Activated CD4-positive, alpha-beta T cell treated with anti-CD3 and anti-CD28 coated beads for 36 hours (primary cell): ENCODE measurements around the gene TK2. TPM values are rescaled to one million over a fixed set of nuclear protein-coding genes. Genes with fewer than 3 reads are reported as not detected.

Experiments
- ATAC-seq: fragments of 200-7000 bp; cut with Tn5 transposase; one replicate; pipeline ENCODE4 v1.10.0; 2021; ENCODE audit warnings: mild to moderate bottlenecking, moderate library complexity
- CTCF ChIA-PET: fragments of 350-600 bp; sonication (Branson Sonifier 250); formaldehyde crosslinking; loops from one replicate; lab custom pipeline; 2021; ENCODE audit warnings: antibody characterized with exemption; lab: Charles Lee
- POLR2A ChIA-PET: fragments of 350-600 bp; sonication (Branson Sonifier 250); formaldehyde crosslinking; loops from one replicate; lab custom pipeline; 2021; ENCODE audit warnings: antibody characterized with exemption, inconsistent platforms; lab: Charles Lee
- DNase-seq: peaks from one replicate; pipeline ENCODE4 v3.0.0-alpha.2; 2020
- H3K27ac Mint-ChIP-seq: one replicate; pipeline ENCODE4 v1.8.0; 2021; ENCODE audit warnings: mixed read lengths
- H3K27me3 Mint-ChIP-seq: one replicate; pipeline ENCODE4 v1.8.0; 2021; ENCODE audit warnings: mixed read lengths
- H3K36me3 Mint-ChIP-seq: one replicate; pipeline ENCODE4 v1.8.0; 2021; ENCODE audit warnings: low read depth, mixed read lengths
- H3K4me1 Mint-ChIP-seq: one replicate; pipeline ENCODE4 v1.8.0; 2021; ENCODE audit warnings: mixed read lengths
- H3K4me3 Mint-ChIP-seq: one replicate; pipeline ENCODE4 v1.8.0; 2021; ENCODE audit warnings: mild to moderate bottlenecking, moderate library complexity, mixed read lengths
- H3K9me3 Mint-ChIP-seq: one replicate; pipeline ENCODE4 v1.8.0; 2021; ENCODE audit warnings: low read depth, mixed read lengths
- intact Hi-C, 2 experiments: fragments of 100-400 bp; cut with DNase I in 1 of 2; cut with micrococcal nuclease in 1 of 2; formaldehyde crosslinking; loops; one replicate each; pipeline versions ENCODE4 v1.14.2 to v1.15.1; 2022 to 2024; cut with DNase I, micrococcal nuclease
- total RNA-seq, 2 experiments: library from RNA; stranded (reverse); gene quantifications; one replicate each; pipeline ENCODE4 v1.2.3, GENCODE V29; 2021

Gene TK2
- total RNA-seq, 2 experiments from 2014 or later: 3.8 to 6.4 TPM

DNA sequence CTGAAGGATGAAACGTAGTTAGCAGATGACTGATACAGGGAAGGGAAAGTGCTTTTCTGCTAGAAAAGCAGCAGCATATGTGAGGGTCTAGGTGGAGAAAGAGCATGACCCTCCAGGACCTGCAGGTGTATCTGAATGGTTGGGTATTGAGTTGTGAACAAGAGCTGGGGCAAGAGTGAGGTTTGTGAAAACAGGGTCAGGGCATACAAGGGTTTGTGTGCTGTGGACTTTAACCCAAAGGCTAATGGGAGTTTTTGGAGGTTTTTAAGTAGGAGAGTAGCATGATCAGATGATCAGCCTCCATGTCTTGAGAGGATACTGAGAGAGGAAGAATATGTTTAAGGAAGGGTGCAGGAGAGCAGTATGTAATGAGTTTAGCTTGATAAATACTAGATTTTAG, 10.2 kb upstream of the TK2 start:
- H3K4me3 Mint-ChIP-seq: no peak overlapping the region
- intact Hi-C loops: no loop called here
- H3K36me3 Mint-ChIP-seq: peaks cover 48% of the 10 kb centered on the region
- ATAC-seq (no peak), DNase-seq (no peak)
- H3K27ac Mint-ChIP-seq: peak overlapping the region; percentile 12
- H3K4me1 Mint-ChIP-seq: peaks cover 76% of the 10 kb centered on the region
- no peaks in the 10 kb centered on the region for H3K27me3 Mint-ChIP-seq
- CTCF ChIA-PET: interaction anchor here (0.6 to 1.1 kb wide), 3 partner anchors 17 to 47 kb away, joined by 3 read pairs; no protein-coding TSS in a partner anchor
- no peaks in the 10 kb centered on the region for H3K9me3 Mint-ChIP-seq
- POLR2A ChIA-PET: no interaction called here

DNA sequence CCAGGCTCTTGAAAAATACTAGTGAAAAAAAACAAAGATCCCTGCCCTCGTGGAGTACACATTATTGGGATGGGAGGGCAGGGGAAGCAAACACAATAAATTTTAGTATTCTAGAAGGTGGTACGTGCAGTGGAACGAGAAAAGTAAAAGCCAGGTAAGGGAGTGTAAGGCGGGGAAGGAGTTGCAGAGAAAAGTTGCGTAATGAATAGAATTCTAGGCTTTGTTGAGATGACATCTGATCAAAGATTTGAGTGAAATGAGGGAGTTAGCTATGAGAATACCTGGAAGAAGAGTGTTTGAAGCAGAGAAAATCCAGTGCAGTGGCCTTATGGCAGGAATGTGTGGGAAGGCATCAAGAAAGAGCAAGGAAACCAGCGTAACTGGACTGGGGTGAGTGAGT, 4.6 kb upstream of the TK2 start:
- no peak for DNase-seq
- Mint-ChIP-seq H3K27ac (peak overlapping the region; percentile 94), H3K36me3 (peaks cover 47% of the 10 kb centered on the region), H3K9me3 (no peaks in the 10 kb centered on the region), H3K4me3 (peak overlapping the region; percentile 97), H3K27me3 (no peaks in the 10 kb centered on the region), H3K4me1 (peaks cover 70% of the 10 kb centered on the region)
- ChIA-PET CTCF (interaction anchor here (0.8 to 6.5 kb wide), 7 partner anchors 8 to 318 kb away, joined by 3 to 41 read pairs (median 4); partner anchors contain the start of gene CMTM3), POLR2A (no interaction called here)
- no peak for ATAC-seq
- intact Hi-C loops: loop anchor here in 1 of 2 experiments (5.0 kb wide), 1 partner anchor 198 kb away; the partner anchor contains the start of gene DYNC1LI2

DNA sequence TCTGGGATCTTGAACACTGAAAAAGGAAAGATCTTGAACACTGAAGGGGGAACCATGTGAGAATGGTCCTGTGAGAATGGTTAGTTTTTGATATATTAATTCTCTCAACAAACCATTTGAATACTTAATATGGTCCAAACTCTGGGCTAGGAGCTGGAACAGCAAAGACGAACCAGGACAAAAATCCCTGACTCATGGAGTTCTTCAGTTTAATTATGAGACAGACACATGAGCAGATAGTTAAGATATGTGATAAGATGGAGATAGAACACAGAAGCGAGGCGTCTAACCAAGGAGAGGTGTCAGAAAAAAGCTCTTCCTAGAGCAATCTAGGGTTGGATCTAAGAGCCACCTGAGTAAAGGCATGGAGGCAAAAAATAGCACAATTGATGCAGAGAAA, 4.1 kb upstream of the TK2 start:
- H3K4me3 Mint-ChIP-seq: peak overlapping the region; percentile 97
- no peaks in the 10 kb centered on the region for H3K27me3 Mint-ChIP-seq
- intact Hi-C loops: loop anchor here in 1 of 2 experiments (5.0 kb wide), 1 partner anchor 198 kb away; the partner anchor contains the start of gene DYNC1LI2

DNA sequence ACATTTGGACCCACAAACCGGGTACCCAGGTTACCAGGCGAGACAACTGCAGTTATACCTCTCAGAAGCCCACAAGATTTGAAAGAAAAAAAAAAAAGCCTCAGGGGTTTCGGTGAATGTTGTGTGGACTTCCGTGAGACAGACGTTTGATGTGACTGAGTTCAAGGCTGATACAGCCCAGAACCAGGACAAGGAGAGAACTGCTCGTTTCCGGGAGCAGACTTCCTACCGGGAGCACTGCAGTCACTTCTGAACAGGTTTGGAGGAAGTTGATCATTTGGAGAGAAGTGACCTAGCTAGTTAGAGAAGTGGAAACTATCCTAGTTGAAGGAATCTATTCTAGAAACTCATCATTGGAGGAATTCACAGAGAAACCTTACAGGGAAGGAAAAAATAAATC, 3.3 kb upstream of the TK2 start:
- ChIA-PET POLR2A (interaction anchor here (1.6 kb wide), 1 partner anchor 11 kb away, joined by 8 read pairs; no protein-coding TSS in a partner anchor), CTCF (interaction anchor here (1.0 to 7.2 kb wide), 9 partner anchors 10 to 147 kb away, joined by 3 to 59 read pairs (median 4); partner anchors contain the start of gene CMTM3)
- peaks cover 44% of the 10 kb centered on the region for H3K36me3 Mint-ChIP-seq
- H3K27ac Mint-ChIP-seq: peak overlapping the region; percentile 94
- peak overlapping the region; percentile 97 for H3K4me3 Mint-ChIP-seq
- intact Hi-C loops: loop anchor here (2.0 to 5.0 kb wide), 5 partner anchors 52 to 278 kb away; partner anchors contain the start of genes CMTM3 (in 1 of the 2), CMTM4 (in 1 of the 2), DYNC1LI2 (in 1 of the 2) and NAE1 (in 1 of the 2)
- DNase-seq (no peak), ATAC-seq (no peak)
- H3K27me3 Mint-ChIP-seq: no peaks in the 10 kb centered on the region
- no peaks in the 10 kb centered on the region for H3K9me3 Mint-ChIP-seq
- H3K4me1 Mint-ChIP-seq: peaks cover 73% of the 10 kb centered on the region

More for the DNA sequence above, 4.1 kb upstream of the TK2 start:
- Mint-ChIP-seq H3K36me3 (peaks cover 47% of the 10 kb centered on the region), H3K27ac (peak overlapping the region; percentile 94), H3K4me1 (peaks cover 71% of the 10 kb centered on the region), H3K9me3 (no peaks in the 10 kb centered on the region)
- DNase-seq (no peak), ATAC-seq (no peak)
- CTCF ChIA-PET: interaction anchor here (0.8 to 6.5 kb wide), 8 partner anchors 9 to 319 kb away, joined by 3 to 41 read pairs (median 4); partner anchors contain the start of gene CMTM3
- POLR2A ChIA-PET: interaction anchor here (0.6 kb wide), 1 partner anchor 10 kb away, joined by 4 read pairs; no protein-coding TSS in a partner anchor

DNA sequence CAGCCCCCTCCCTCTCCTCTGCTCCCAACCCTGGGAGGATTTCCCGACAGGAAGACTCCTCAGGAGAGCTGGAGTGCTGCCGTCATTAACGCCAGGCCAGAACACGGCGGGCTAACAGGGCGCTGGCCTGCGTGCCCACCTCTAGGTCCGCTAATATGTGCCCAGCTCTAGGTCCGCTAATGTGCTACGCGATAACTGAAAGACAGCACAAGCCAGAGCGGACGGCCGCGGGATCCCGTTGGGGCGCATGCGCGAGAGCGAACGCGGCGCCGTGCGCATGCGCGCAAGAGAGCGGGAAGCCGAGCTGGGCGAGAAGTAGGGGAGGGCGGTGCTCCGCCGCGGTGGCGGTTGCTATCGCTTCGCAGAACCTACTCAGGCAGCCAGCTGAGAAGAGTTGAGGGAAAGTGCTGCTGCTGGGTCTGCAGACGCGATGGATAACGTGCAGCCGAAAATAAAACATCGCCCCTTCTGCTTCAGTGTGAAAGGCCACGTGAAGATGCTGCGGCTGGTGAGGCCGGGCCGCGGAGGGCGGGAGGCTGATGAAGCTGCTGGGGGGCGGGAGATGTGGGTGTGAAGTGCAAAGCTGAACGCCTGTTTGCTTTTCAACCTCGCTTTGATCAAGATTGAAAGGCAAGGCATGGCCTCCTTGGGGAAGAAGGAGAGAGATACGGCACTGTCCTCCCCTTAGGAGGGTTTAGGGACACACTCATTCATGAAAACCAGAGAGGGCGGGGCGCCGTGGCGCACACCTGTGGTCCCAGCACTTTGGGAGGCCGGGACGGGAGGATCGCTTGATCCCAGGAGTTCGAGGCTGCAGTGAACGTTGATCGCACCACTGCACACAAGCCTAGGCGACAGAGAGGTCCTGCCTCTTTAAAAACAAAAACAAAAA, 2.6 kb upstream of the TK2 start, which contains the start of gene CKLF:
CKLF (plus strand) TSS at position 291 of the 892 bp plus-strand sequence; CDS start at position 431, 140 bp downstream.
- intact Hi-C loops: loop anchor here (1.0 to 5.0 kb wide), 10 partner anchors 12 to 278 kb away; partner anchors contain the start of genes CMTM3 (in 2 of the 2), CMTM4 (in 1 of the 2), DYNC1LI2 (in 1 of the 2) and NAE1 (in 1 of the 2)
- H3K27me3 Mint-ChIP-seq: no peaks in the 10 kb centered on the region
- ATAC-seq: peak; percentile 73

DNA sequence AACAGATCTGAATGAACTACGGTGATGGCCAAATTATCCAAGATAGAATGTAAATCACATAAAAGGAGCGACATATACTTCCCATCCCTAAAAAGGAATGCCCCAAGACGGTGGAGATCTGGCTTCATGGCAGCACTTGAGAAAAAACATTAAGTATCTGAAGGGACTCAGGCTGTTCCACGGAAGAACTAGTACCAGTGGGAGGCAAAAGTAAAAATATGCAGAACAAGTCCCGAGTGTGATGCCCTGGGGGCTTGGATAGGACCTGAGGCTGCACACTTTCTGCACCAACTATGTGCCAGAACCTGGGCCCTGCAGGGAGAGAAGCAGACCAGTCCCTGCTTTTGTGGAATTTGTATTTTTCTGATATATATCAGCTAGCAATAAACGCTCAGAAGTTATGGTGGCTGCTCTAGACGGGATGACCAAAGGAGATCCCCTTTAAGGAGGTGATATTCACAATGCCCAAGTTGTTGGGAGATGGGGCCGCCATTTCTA, 1.9 kb upstream of the TK2 start:
- H3K4me3 Mint-ChIP-seq: peak overlapping the region; percentile 97
- peak; percentile 45 for DNase-seq
- H3K36me3 Mint-ChIP-seq: peaks cover 38% of the 10 kb centered on the region
- peak overlapping the region; percentile 94 for H3K27ac Mint-ChIP-seq
- no peaks in the 10 kb centered on the region for H3K9me3 Mint-ChIP-seq
- H3K27me3 Mint-ChIP-seq: no peaks in the 10 kb centered on the region
- POLR2A ChIA-PET: interaction anchor here (0.8 to 2.3 kb wide), 3 partner anchors 12 to 146 kb away, joined by 3 to 15 read pairs (median 8); no protein-coding TSS in a partner anchor
- ATAC-seq: peak; percentile 7
- peaks cover 74% of the 10 kb centered on the region for H3K4me1 Mint-ChIP-seq
- CTCF ChIA-PET: interaction anchor here (0.6 to 7.2 kb wide), 12 partner anchors 10 to 146 kb away, joined by 3 to 59 read pairs (median 4); partner anchors contain the start of gene CMTM3
- intact Hi-C loops: loop anchor here (1.0 to 5.0 kb wide), 10 partner anchors 12 to 279 kb away; partner anchors contain the start of genes CMTM3 (in 2 of the 2), CMTM4 (in 1 of the 2), DYNC1LI2 (in 1 of the 2) and NAE1 (in 1 of the 2)

More for the DNA sequence above, 2.6 kb upstream of the TK2 start, which contains the start of gene CKLF:
- Mint-ChIP-seq H3K27ac (peak within 1 kb of the TSS; percentile 94), H3K4me1 (peaks cover 76% of the 10 kb centered on the region), H3K4me3 (peak within 1 kb of the TSS; percentile 97), H3K36me3 (peaks cover 41% of the 10 kb centered on the region), H3K9me3 (no peaks in the 10 kb centered on the region)
- POLR2A ChIA-PET: interaction anchor here (0.8 to 2.3 kb wide), 3 partner anchors 11 to 145 kb away, joined by 3 to 15 read pairs (median 8); no protein-coding TSS in a partner anchor
- peak; percentile 94 for DNase-seq
- CTCF ChIA-PET: interaction anchor here (0.7 to 7.2 kb wide), 11 partner anchors 10 to 146 kb away, joined by 3 to 59 read pairs (median 5); partner anchors contain the start of gene CMTM3

DNA sequence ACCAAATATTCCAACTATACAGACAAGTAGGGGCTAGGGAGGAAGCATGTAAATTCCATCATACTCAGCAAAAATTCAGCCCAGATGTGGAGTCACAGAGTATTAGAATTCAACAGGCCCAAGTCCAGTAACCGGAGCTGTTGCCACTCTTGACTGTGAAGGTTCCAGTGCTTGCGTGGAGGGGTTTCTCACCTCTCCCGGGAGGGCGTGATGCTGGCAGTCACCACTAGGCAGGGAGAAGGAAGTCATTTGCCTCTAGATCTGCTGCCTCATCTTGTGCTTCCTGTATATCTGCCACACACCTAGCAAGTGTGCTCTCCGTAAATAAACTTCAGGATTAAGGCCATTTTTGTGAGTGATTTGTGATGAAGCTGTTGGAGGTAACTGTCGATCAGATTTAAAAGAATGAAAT, 1.4 kb upstream of the TK2 start:
- H3K36me3 Mint-ChIP-seq: peaks cover 38% of the 10 kb centered on the region
- ChIA-PET CTCF (interaction anchor here (0.6 to 7.2 kb wide), 12 partner anchors 10 to 146 kb away, joined by 3 to 59 read pairs (median 4); partner anchors contain the start of gene CMTM3), POLR2A (interaction anchor here (0.8 to 2.3 kb wide), 2 partner anchors 29 to 146 kb away, joined by 3 to 15 read pairs; no protein-coding TSS in a partner anchor)
- H3K27me3 Mint-ChIP-seq: no peaks in the 10 kb centered on the region
- H3K9me3 Mint-ChIP-seq: no peaks in the 10 kb centered on the region
- peak overlapping the region; percentile 94 for H3K27ac Mint-ChIP-seq
- ATAC-seq: peak; percentile 54
- peaks cover 74% of the 10 kb centered on the region for H3K4me1 Mint-ChIP-seq
- H3K4me3 Mint-ChIP-seq: peak overlapping the region; percentile 97
- intact Hi-C loops: loop anchor here (1.0 to 5.0 kb wide), 2 partner anchors 29 to 201 kb away; partner anchors contain the start of gene DYNC1LI2 (in 1 of the 2)
- peak; percentile 74 for DNase-seq

DNA sequence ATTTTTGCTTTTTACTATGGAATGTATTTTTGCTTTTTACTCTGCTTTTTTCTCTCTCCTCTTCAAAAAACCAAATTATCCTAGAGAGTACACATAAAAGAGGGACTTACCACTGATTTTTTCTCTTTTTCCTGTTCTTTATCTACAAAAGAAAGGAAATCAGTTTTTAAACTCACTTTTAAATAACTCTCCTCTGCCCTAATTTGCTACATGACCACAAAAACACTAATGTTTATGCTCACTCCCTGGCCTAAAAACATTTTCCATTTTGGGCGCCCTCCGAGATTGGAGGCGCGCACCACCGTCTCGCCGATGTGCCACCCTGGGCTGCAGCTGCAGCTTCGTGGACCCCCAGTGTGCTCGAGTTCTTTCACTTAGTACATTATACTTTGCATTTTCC, 1.1 kb downstream of the TK2 start:
- intact Hi-C loops: no loop called here
- ChIA-PET CTCF (interaction anchor here (0.6 to 7.2 kb wide), 7 partner anchors 10 to 324 kb away, joined by 3 to 59 read pairs (median 4); no protein-coding TSS in a partner anchor), POLR2A (interaction anchor here (1.5 kb wide), 1 partner anchor 27 kb away, joined by 5 read pairs; no protein-coding TSS in a partner anchor)
- Mint-ChIP-seq H3K36me3 (peaks cover 16% of the 10 kb centered on the region), H3K27me3 (no peaks in the 10 kb centered on the region), H3K27ac (peak overlapping the region; percentile 85), H3K4me3 (peak overlapping the region; percentile 70), H3K9me3 (no peaks in the 10 kb centered on the region), H3K4me1 (peaks cover 60% of the 10 kb centered on the region)
- DNase-seq: no peak
- ATAC-seq: no peak

DNA sequence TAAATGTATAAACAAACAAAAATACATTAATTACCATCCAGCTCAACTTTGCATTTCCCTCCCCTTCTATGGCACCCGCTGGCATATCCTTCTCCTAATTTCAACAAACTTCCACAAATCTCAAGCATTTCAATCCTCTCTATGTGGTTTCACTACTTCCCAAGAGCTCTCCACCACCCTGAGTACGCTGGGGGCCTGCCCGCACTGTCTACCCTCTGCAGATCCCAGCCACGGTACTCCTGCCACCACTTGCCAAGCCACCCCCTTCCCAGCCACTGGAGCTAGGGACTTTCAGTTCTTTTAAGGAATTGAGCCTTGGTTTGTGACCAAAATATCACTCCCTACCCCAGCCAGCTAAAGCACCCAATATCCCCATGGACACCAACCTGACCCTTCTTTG, 1.9 kb downstream of the TK2 start:
- peaks cover 8% of the 10 kb centered on the region for H3K36me3 Mint-ChIP-seq
- DNase-seq: no peak
- no peak overlapping the region for H3K4me3 Mint-ChIP-seq
- no peaks in the 10 kb centered on the region for H3K27me3 Mint-ChIP-seq
- ChIA-PET POLR2A (interaction anchor here (0.7 to 1.0 kb wide), 2 partner anchors 16 to 30 kb away, joined by 3 to 4 read pairs; no protein-coding TSS in a partner anchor), CTCF (interaction anchor here (0.5 to 7.2 kb wide), 11 partner anchors 9 to 325 kb away, joined by 3 to 59 read pairs (median 3); no protein-coding TSS in a partner anchor)
- H3K4me1 Mint-ChIP-seq: peaks cover 52% of the 10 kb centered on the region
- intact Hi-C loops: no loop called here
- peak overlapping the region; percentile 85 for H3K27ac Mint-ChIP-seq
- no peaks in the 10 kb centered on the region for H3K9me3 Mint-ChIP-seq
- ATAC-seq: no peak
